Panc1 (cell line): ENCODE measurements around the gene HADHB. TPM values are rescaled to one million over a fixed set of nuclear protein-coding genes. Genes with fewer than 3 reads are reported as not detected.

Source experiments
- ATAC-seq: fragments of 200-7000 bp; cut with Tn5 transposase; 2 replicates; pipeline ENCODE4 v1.9.1; 2020; ENCODE audit warnings: mild to moderate bottlenecking, moderate library complexity
- BruUV-seq: library from RNA; stranded (reverse); fragments of 400-500 nt; replicated peaks from 2 replicates; lab custom pipeline; 2021; lab: Mats Ljungman, UMichigan
- CTCF ChIA-PET: fragments of 300-600 bp; sonication (Branson Sonifier 250); formaldehyde crosslinking; loops from one replicate; lab custom pipeline; 2022; ENCODE audit warnings: antibody characterized with exemption; lab: Charles Lee
- POLR2A ChIA-PET: fragments of 300-600 bp; sonication (Branson Sonifier 250); formaldehyde crosslinking; loops from one replicate; lab custom pipeline; 2022; ENCODE audit warnings: antibody characterized with exemption; lab: Charles Lee
- DNase-seq: peaks from one replicate; pipeline ENCODE4 v3.0.0-alpha.2; 2010; ENCODE audit warnings: low read depth, low spot score
- H3K27ac ChIP-seq: 2 replicates; pipeline ENCODE4 v1.5.1; 2011; ENCODE audit warnings: mild to moderate bottlenecking, low read length, inconsistent platforms
- H3K27me3 ChIP-seq: fragments of 200-500 bp; sonication (Bioruptor generic); 2 replicates; pipeline ENCODE4 v1.6.0; 2014; ENCODE audit warnings: low read length, inconsistent platforms; ENCODE audit not compliant: control insufficient read depth, insufficient read depth
- H3K36me3 ChIP-seq: fragments of 200-500 bp; sonication (Bioruptor generic); 2 replicates; pipeline ENCODE4 v1.5.1; 2014; ENCODE audit warnings: inconsistent platforms, mild to moderate bottlenecking, low read length, moderate library complexity; ENCODE audit not compliant: control insufficient read depth, insufficient read depth
- H3K4me1 ChIP-seq: 2 replicates; pipeline ENCODE4 v1.5.1; 2011; ENCODE audit warnings: inconsistent platforms, mild to moderate bottlenecking, low read length, moderate library complexity; ENCODE audit not compliant: control insufficient read depth, insufficient read depth
- H3K4me3 ChIP-seq, 2 experiments: 2 replicates each; pipeline ENCODE4 v1.5.1; 2011 to 2012; ENCODE audit warnings: low read depth in 2 of 2, low read length in 2 of 2, mild to moderate bottlenecking in 2 of 2, inconsistent platforms in 1 of 2, moderate library complexity in 1 of 2
- H3K9me3 ChIP-seq: fragments of 200-500 bp; sonication (Bioruptor generic); 2 replicates; pipeline ENCODE4 v1.5.1; 2014; ENCODE audit warnings: low read depth, mild to moderate bottlenecking, inconsistent platforms, low read length, moderate library complexity; ENCODE audit not compliant: control insufficient read depth, insufficient read depth
- CTCF ChIP-seq: fragments of 450-650 bp; IDR thresholded peaks from 2 replicates; pipeline ENCODE4 v1.5.1; 2017; ENCODE audit warnings: mild to moderate bottlenecking
- POLR2AphosphoS5 ChIP-seq: IDR thresholded peaks from 2 replicates; pipeline ENCODE4 v1.6.1; 2012; ENCODE audit warnings: mild to moderate bottlenecking, low read depth, low read length, moderate library complexity
- REST ChIP-seq, 2 experiments: IDR thresholded peaks; 2 replicates each; pipeline ENCODE4 v1.6.1; 2011 to 2012; ENCODE audit warnings: low read depth in 2 of 2, control low read depth in 1 of 2, low read length in 1 of 2, mild to moderate bottlenecking in 1 of 2, moderate library complexity in 1 of 2; ENCODE audit not compliant: insufficient read depth in 1 of 2
- SIN3A ChIP-seq: IDR thresholded peaks from 2 replicates; pipeline ENCODE4 v1.6.1; 2012; ENCODE audit warnings: low read depth, mild to moderate bottlenecking, low read length, moderate library complexity, borderline replicate concordance; ENCODE audit not compliant: insufficient read depth
- TCF7L2 ChIP-seq: IDR thresholded peaks from 2 replicates; pipeline ENCODE4 v1.6.1; 2011; ENCODE audit warnings: mild to moderate bottlenecking, low read depth, low read length, inconsistent platforms
- in situ Hi-C: cut with HindIII; loops from 2 replicates; pipeline ENCODE4 v1.10.0; 2016; ENCODE audit warnings: low sequenced_read_pairs, low pct_unique_long_range_greater_than_20kb
- intact Hi-C: fragments of 100-400 bp; cut with micrococcal nuclease; formaldehyde crosslinking; loops from one replicate; pipeline ENCODE4 v1.10.0; 2022; ENCODE audit not compliant: unreplicated experiment
- total RNA-seq: library from RNA; stranded (reverse); gene quantifications from one replicate; pipeline ENCODE4 v1.2.1, GENCODE V29; 2021; ENCODE audit not compliant: unreplicated experiment

Gene HADHB
- total RNA-seq, 1 experiment from 2014 or later = 106 TPM

GRCh38 chr2:26337298-26337697 is 92.6 kb downstream of the HADHB start:
- Histone ChIP-seq H3K27me3 (no peaks in the 10 kb centered on the region), H3K27ac (no peak overlapping the region), H3K4me1 (no peaks in the 10 kb centered on the region), H3K4me3 (no peak overlapping the region), H3K9me3 (no peaks in the 10 kb centered on the region), H3K36me3 (no peaks in the 10 kb centered on the region)
- TF ChIP-seq TCF7L2 (no peak), REST (IDR thresholded peaks at IDR 0.05; ENCODE audit: insufficient read depth in 1 of 2, low read depth in 2 of 2, low read length in 1 of 2) (no peak), CTCF (no peak), POLR2AphosphoS5 (no peak), SIN3A (no peak)
- BruUV-seq = no TSS peak
- no peak for ATAC-seq
- no peak for DNase-seq
- in situ Hi-C loops (no loop called here), intact Hi-C loops (loop anchor here (10.0 kb wide), 1 partner anchor 92 kb away; the partner anchor contains the start of genes HADHA and HADHB)
- CTCF ChIA-PET = no interaction called here
- POLR2A ChIA-PET = no interaction called here

Other genes starting within 250 kb of the HADHB start
- 208 TPM for gene RAB10, start 210.9 kb upstream of the HADHB start, total RNA-seq
- 12.4 TPM for gene GAREM2, start 71.9 kb upstream of the HADHB start, total RNA-seq
- gene HADHA, start 307 bp upstream of the HADHB start, total RNA-seq = 148 TPM
- gene SELENOI, start 101.2 kb downstream of the HADHB start, total RNA-seq = 28.5 TPM
- gene ADGRF3, start 101.8 kb downstream of the HADHB start, total RNA-seq = not detected
- gene DRC1, start 157.0 kb downstream of the HADHB start, total RNA-seq = 0.18 TPM
- 0.41 TPM for gene OTOF, start 233.2 kb downstream of the HADHB start, total RNA-seq